SK-N-SH treated with all-trans-retinoic acid at 6 μM for 48 hours (cell line): ENCODE measurements around the gene WASL.

Source experiments
- ATAC-seq: fragments of 200-7000 bp; cut with Tn5 transposase; 3 replicates; pipeline ENCODE4 v1.9.1; 2020; ENCODE audit warnings: mild to moderate bottlenecking, moderate library complexity
- ARNTL ChIP-seq: fragments of 450-650 bp; formaldehyde crosslinking; IDR thresholded peaks from 2 replicates; pipeline ENCODE4 v1.5.0; 2020; ENCODE audit warnings: low read depth, mild to moderate bottlenecking, moderate library complexity, borderline replicate concordance
- BACH2 ChIP-seq: fragments of 250-450 bp; sonication (Bioruptor Pico); IDR thresholded peaks from 2 replicates; pipeline ENCODE4 v1.9.0; 2021; ENCODE audit warnings: mild to moderate bottlenecking, borderline replicate concordance
- CSDC2 ChIP-seq: fragments of 250-450 bp; sonication (Bioruptor Pico); IDR thresholded peaks from 2 replicates; pipeline ENCODE4 v1.5.0; 2020; ENCODE audit warnings: mild to moderate bottlenecking, moderate library complexity
- ESRRG ChIP-seq: fragments of 250-450 bp; sonication (Bioruptor Pico); IDR thresholded peaks from 2 replicates; pipeline ENCODE4 v1.6.1; 2021; ENCODE audit warnings: mild to moderate bottlenecking
- GLIS3 ChIP-seq: fragments of 250-450 bp; sonication (Bioruptor Pico); IDR thresholded peaks from 2 replicates; pipeline ENCODE4 v1.5.0; 2020; ENCODE audit warnings: mild to moderate bottlenecking, moderate library complexity
- ISL1 ChIP-seq: fragments of 250-450 bp; sonication (Bioruptor Pico); IDR thresholded peaks from 2 replicates; pipeline ENCODE4 v2.1.2; 2022; ENCODE audit warnings: mild to moderate bottlenecking, moderate library complexity
- PPARA ChIP-seq: fragments of 250-450 bp; sonication (Bioruptor Pico); IDR thresholded peaks from 2 replicates; pipeline ENCODE4 v1.5.0; 2020; ENCODE audit warnings: mild to moderate bottlenecking, borderline replicate concordance
- RARB ChIP-seq: fragments of 250-450 bp; sonication (Bioruptor Pico); IDR thresholded peaks from 2 replicates; pipeline ENCODE4 v1.8.0; 2021; ENCODE audit warnings: mild to moderate bottlenecking, moderate library complexity
- SNAI2 ChIP-seq: fragments of 250-450 bp; sonication (Bioruptor Pico); IDR thresholded peaks from 2 replicates; pipeline ENCODE4 v1.5.0; 2020; ENCODE audit warnings: mild to moderate bottlenecking, moderate library complexity
- TCF4 ChIP-seq: fragments of 250-450 bp; sonication (Bioruptor Pico); IDR thresholded peaks from 2 replicates; pipeline ENCODE4 v1.8.0; 2021; ENCODE audit warnings: mild to moderate bottlenecking, moderate library complexity, borderline replicate concordance
- TOX ChIP-seq: fragments of 250-450 bp; sonication (Bioruptor Pico); IDR thresholded peaks from 2 replicates; pipeline ENCODE4 v1.8.0; 2021; ENCODE audit warnings: mild to moderate bottlenecking, moderate library complexity, borderline replicate concordance
- ZC3H10 ChIP-seq: fragments of 250-450 bp; sonication (Bioruptor Pico); IDR thresholded peaks from 2 replicates; pipeline ENCODE4 v1.5.1; 2021; ENCODE audit warnings: mild to moderate bottlenecking, moderate library complexity
- ZFP3 ChIP-seq: fragments of 250-450 bp; sonication (Bioruptor Pico); IDR thresholded peaks from 2 replicates; pipeline ENCODE4 v1.5.0; 2020; ENCODE audit warnings: mild to moderate bottlenecking, moderate library complexity
- ZNF565 ChIP-seq: fragments of 450-650 bp; formaldehyde crosslinking; conservative IDR thresholded peaks from 2 replicates; pipeline ENCODE4 v1.5.0; 2020; ENCODE audit warnings: low read depth, mild to moderate bottlenecking, moderate library complexity
- ZNF70 ChIP-seq: fragments of 450-650 bp; formaldehyde crosslinking; IDR thresholded peaks from 2 replicates; pipeline ENCODE4 v1.5.0; 2020; ENCODE audit warnings: mild to moderate bottlenecking, moderate library complexity
- TF ChIP-seq, protein P1 (sequence below): fragments of 250-450 bp; sonication (Bioruptor Pico); IDR thresholded peaks from 2 replicates; pipeline ENCODE4 v1.5.0; 2020; ENCODE audit warnings: mild to moderate bottlenecking, moderate library complexity
- TF ChIP-seq, protein P2 (sequence below): fragments of 250-450 bp; sonication (Bioruptor Pico); IDR thresholded peaks from 2 replicates; pipeline ENCODE4 v1.8.0; 2021; ENCODE audit warnings: low read depth, mild to moderate bottlenecking, moderate library complexity, borderline replicate concordance
- TF ChIP-seq, protein P3 (sequence below): fragments of 250-450 bp; sonication (Bioruptor Pico); IDR thresholded peaks from 2 replicates; pipeline ENCODE4 v1.5.1; 2020; ENCODE audit warnings: low read depth, mild to moderate bottlenecking, moderate library complexity
- TF ChIP-seq, protein P4 (sequence below): fragments of 250-450 bp; sonication (Bioruptor Pico); IDR thresholded peaks from 2 replicates; pipeline ENCODE4 v1.5.1; 2021; ENCODE audit warnings: mild to moderate bottlenecking, moderate library complexity
- TF ChIP-seq, protein P5 (sequence below): fragments of 250-450 bp; sonication (Bioruptor Pico); IDR thresholded peaks from 2 replicates; pipeline ENCODE4 v1.8.0; 2020; ENCODE audit warnings: mild to moderate bottlenecking, moderate library complexity, borderline replicate concordance

WASL gene

DNA sequence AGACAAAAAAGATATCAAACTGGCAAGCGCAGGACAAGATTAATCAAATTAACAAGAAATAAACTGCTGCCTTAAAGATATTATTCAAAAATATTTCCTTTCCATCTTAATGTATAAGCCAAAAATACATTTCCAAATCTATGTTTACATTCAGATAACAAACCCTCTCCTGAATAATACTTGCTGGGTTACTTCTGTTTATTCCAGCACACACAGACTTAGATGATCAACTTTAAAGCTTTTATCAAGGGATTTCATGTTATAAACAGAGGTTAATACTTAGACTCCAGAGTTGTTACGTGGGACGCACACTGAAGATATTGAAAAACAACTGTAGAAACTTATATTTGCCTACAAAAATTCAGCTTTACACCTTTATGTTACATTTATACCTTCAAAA lies 59.6 kb downstream of the WASL start:
- no peak for ATAC-seq
- TF ChIP-seq GLIS3 (CRISPR knock-in tag) (no peak), ESRRG (CRISPR knock-in tag) (no peak), ZC3H10 (CRISPR knock-in tag) (no peak), PPARA (CRISPR knock-in tag) (no peak), ISL1 (CRISPR knock-in tag) (no peak), ZNF565 (CRISPR knock-in tag) (no peak), RARB (CRISPR knock-in tag) (no peak), ZFP3 (CRISPR knock-in tag) (no peak), ARNTL (CRISPR knock-in tag) (no peak), ZNF70 (CRISPR knock-in tag) (no peak), BACH2 (CRISPR knock-in tag) (no peak), TCF4 (CRISPR knock-in tag) (no peak), SNAI2 (CRISPR knock-in tag) (no peak)
- TF ChIP-seq, protein P1, sequence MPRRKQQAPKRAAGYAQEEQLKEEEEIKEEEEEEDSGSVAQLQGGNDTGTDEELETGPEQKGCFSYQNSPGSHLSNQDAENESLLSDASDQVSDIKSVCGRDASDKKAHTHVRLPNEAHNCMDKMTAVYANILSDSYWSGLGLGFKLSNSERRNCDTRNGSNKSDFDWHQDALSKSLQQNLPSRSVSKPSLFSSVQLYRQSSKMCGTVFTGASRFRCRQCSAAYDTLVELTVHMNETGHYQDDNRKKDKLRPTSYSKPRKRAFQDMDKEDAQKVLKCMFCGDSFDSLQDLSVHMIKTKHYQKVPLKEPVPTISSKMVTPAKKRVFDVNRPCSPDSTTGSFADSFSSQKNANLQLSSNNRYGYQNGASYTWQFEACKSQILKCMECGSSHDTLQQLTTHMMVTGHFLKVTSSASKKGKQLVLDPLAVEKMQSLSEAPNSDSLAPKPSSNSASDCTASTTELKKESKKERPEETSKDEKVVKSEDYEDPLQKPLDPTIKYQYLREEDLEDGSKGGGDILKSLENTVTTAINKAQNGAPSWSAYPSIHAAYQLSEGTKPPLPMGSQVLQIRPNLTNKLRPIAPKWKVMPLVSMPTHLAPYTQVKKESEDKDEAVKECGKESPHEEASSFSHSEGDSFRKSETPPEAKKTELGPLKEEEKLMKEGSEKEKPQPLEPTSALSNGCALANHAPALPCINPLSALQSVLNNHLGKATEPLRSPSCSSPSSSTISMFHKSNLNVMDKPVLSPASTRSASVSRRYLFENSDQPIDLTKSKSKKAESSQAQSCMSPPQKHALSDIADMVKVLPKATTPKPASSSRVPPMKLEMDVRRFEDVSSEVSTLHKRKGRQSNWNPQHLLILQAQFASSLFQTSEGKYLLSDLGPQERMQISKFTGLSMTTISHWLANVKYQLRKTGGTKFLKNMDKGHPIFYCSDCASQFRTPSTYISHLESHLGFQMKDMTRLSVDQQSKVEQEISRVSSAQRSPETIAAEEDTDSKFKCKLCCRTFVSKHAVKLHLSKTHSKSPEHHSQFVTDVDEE, result no peak
- TF ChIP-seq, protein P2, sequence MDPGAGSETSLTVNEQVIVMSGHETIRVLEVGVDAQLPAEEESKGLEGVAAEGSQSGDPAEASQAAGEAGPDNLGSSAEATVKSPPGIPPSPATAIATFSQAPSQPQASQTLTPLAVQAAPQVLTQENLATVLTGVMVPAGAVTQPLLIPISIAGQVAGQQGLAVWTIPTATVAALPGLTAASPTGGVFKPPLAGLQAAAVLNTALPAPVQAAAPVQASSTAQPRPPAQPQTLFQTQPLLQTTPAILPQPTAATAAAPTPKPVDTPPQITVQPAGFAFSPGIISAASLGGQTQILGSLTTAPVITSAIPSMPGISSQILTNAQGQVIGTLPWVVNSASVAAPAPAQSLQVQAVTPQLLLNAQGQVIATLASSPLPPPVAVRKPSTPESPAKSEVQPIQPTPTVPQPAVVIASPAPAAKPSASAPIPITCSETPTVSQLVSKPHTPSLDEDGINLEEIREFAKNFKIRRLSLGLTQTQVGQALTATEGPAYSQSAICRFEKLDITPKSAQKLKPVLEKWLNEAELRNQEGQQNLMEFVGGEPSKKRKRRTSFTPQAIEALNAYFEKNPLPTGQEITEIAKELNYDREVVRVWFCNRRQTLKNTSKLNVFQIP (CRISPR knock-in tag), result no peak
- TF ChIP-seq, protein P3, sequence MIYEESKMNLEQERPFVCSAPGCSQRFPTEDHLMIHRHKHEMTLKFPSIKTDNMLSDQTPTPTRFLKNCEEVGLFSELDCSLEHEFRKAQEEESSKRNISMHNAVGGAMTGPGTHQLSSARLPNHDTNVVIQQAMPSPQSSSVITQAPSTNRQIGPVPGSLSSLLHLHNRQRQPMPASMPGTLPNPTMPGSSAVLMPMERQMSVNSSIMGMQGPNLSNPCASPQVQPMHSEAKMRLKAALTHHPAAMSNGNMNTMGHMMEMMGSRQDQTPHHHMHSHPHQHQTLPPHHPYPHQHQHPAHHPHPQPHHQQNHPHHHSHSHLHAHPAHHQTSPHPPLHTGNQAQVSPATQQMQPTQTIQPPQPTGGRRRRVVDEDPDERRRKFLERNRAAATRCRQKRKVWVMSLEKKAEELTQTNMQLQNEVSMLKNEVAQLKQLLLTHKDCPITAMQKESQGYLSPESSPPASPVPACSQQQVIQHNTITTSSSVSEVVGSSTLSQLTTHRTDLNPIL (CRISPR knock-in tag), result no peak
- TF ChIP-seq, protein P4, sequence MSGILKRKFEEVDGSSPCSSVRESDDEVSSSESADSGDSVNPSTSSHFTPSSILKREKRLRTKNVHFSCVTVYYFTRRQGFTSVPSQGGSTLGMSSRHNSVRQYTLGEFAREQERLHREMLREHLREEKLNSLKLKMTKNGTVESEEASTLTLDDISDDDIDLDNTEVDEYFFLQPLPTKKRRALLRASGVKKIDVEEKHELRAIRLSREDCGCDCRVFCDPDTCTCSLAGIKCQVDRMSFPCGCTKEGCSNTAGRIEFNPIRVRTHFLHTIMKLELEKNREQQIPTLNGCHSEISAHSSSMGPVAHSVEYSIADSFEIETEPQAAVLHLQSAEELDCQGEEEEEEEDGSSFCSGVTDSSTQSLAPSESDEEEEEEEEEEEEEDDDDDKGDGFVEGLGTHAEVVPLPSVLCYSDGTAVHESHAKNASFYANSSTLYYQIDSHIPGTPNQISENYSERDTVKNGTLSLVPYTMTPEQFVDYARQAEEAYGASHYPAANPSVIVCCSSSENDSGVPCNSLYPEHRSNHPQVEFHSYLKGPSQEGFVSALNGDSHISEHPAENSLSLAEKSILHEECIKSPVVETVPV (CRISPR knock-in tag), result no peak
- TF ChIP-seq, protein P5, sequence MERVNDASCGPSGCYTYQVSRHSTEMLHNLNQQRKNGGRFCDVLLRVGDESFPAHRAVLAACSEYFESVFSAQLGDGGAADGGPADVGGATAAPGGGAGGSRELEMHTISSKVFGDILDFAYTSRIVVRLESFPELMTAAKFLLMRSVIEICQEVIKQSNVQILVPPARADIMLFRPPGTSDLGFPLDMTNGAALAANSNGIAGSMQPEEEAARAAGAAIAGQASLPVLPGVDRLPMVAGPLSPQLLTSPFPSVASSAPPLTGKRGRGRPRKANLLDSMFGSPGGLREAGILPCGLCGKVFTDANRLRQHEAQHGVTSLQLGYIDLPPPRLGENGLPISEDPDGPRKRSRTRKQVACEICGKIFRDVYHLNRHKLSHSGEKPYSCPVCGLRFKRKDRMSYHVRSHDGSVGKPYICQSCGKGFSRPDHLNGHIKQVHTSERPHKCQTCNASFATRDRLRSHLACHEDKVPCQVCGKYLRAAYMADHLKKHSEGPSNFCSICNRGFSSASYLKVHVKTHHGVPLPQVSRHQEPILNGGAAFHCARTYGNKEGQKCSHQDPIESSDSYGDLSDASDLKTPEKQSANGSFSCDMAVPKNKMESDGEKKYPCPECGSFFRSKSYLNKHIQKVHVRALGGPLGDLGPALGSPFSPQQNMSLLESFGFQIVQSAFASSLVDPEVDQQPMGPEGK (CRISPR knock-in tag), result no peak

DNA sequence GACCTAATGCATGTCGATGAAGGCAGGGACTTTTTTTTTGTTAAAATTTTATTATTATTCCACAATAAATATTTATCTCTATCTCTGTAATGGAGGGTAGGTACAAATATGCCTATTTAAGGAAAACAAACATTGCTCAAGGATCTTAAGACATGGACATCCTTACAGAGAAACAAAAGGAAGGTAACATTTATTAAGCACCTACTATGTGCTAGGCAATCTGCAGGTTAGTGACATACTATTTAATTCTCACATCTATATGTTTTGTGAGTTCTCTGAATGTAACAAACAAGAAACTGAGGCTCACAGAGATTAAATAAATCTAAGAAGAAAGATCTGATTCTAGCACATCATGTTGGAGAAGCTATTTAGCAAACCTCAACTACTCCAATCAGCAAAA lies 61.1 kb downstream of the WASL start:
- no peak for ATAC-seq
- TF ChIP-seq CSDC2 (CRISPR knock-in tag), result no peak
- TF ChIP-seq, protein P1, result no peak
- no peak for TF ChIP-seq TOX (CRISPR knock-in tag)
- no peak for TF ChIP-seq GLIS3 (CRISPR knock-in tag)
- no peak for TF ChIP-seq ESRRG (CRISPR knock-in tag)
- TF ChIP-seq ZNF565 (CRISPR knock-in tag), result no peak
- TF ChIP-seq ZFP3 (CRISPR knock-in tag), result no peak
- TF ChIP-seq ARNTL (CRISPR knock-in tag), result no peak
- TF ChIP-seq, all 23 proteins: peak for 0
